Neural cell (in vitro differentiated cells): ENCODE measurements around the gene KCNJ3.

Experiments used
- CTCF ChIP-seq: fragments of 450-650 bp; IDR thresholded peaks from 2 replicates; pipeline ENCODE4 v1.5.1; 2014; ENCODE audit warnings: antibody characterized with exemption, mild to moderate bottlenecking, moderate library complexity; ENCODE audit not compliant: poor library complexity, severe bottlenecking
- EP300 ChIP-seq: fragments of 450-650 bp; conservative IDR thresholded peaks from 2 replicates; pipeline ENCODE4 v1.6.1; 2014; ENCODE audit warnings: antibody characterized with exemption, mild to moderate bottlenecking, moderate library complexity; ENCODE audit not compliant: poor library complexity, severe bottlenecking
- POLR2AphosphoS5 ChIP-seq: IDR thresholded peaks from 2 replicates; pipeline ENCODE4 v1.6.1; 2012

GRCh38 chr2:154698296-154698720 lies at the start of gene KCNJ3:
- no peak for TF ChIP-seq EP300
- no peak for TF ChIP-seq CTCF
- no peak for TF ChIP-seq POLR2AphosphoS5
